ENCODE results near the gene KBTBD13.
A peak's percentile ranks its signal among the peaks of the same experiment; 100 is the strongest.

The KBTBD13 gene

DNA sequence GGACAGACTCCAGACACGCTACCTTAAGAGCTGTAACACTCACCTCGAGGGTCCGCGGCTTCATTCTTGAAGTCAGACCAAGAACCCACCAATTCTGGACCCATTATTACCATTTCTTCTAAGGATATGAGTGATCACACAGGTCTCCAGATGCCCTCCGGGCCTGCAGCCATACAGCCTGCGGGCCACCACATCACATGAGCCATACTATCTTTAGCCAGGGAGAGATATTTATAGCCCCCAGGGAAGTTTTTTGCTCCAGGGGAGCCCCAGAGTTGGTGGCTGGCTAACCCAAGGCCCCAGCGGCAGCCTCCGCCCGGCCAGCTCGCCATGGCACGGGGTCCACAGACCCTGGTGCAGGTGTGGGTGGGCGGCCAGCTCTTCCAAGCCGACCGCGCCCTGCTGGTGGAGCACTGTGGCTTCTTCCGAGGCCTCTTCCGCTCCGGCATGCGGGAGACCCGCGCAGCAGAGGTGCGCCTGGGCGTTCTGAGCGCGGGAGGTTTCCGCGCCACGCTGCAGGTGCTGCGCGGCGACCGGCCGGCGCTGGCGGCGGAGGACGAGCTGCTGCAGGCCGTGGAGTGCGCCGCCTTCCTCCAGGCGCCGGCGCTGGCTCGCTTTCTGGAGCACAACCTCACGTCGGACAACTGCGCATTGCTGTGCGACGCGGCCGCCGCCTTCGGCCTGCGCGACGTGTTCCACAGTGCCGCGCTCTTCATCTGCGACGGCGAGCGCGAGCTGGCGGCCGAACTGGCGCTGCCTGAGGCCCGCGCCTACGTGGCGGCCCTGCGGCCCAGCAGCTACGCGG lies at the start of gene KBTBD13:
TSS of gene KBTBD13 (plus strand) at position 261 of the 805 bp plus-strand sequence. CDS start at position 331, 70 bp downstream.
- peaks cover 48% of the 10 kb centered on the region for H3K4me1 Mint-ChIP-seq
- no peak for DNase-seq
- no peaks in the 10 kb centered on the region for H3K36me3 Mint-ChIP-seq (ENCODE audit: low read depth)
- TF ChIP-seq, protein P1, sequence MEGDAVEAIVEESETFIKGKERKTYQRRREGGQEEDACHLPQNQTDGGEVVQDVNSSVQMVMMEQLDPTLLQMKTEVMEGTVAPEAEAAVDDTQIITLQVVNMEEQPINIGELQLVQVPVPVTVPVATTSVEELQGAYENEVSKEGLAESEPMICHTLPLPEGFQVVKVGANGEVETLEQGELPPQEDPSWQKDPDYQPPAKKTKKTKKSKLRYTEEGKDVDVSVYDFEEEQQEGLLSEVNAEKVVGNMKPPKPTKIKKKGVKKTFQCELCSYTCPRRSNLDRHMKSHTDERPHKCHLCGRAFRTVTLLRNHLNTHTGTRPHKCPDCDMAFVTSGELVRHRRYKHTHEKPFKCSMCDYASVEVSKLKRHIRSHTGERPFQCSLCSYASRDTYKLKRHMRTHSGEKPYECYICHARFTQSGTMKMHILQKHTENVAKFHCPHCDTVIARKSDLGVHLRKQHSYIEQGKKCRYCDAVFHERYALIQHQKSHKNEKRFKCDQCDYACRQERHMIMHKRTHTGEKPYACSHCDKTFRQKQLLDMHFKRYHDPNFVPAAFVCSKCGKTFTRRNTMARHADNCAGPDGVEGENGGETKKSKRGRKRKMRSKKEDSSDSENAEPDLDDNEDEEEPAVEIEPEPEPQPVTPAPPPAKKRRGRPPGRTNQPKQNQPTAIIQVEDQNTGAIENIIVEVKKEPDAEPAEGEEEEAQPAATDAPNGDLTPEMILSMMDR (IDR thresholded peaks at IDR 0.05): no peak
- H3K27ac Mint-ChIP-seq: peak within 1 kb of the TSS; percentile 95
- peaks cover 28% of the 10 kb centered on the region for H3K27me3 Mint-ChIP-seq (ENCODE audit: low read depth, poor library complexity)
- H3K4me3 Mint-ChIP-seq: no peak within 1 kb of the TSS
- peaks cover 18% of the 10 kb centered on the region for H3K9me3 Mint-ChIP-seq

DNA sequence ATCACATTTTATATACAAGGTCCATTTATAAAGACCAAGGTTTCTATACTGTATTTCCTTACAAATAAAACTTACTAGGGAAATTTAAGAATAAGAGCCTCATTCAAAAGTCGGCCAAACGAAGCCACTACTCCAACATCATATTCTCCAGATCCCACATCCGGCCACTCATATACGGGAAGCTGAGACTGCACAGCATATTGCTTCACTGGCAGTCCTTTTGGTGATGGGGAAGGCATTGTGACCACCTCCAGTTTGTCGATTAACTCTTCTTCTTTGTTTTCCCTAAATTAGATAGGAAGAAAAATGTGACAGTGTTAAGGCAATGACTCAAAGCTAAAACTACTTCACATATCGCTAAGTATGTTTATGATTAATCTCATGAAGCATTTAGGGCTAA lies 49.8 kb upstream of the KBTBD13 start:
- TF ChIP-seq, protein P1 (IDR thresholded peaks at IDR 0.05): no peak
- H3K4me3 Mint-ChIP-seq: no peak overlapping the region
- DNase-seq: no peak
- peaks cover 5% of the 10 kb centered on the region for H3K27me3 Mint-ChIP-seq (ENCODE audit: low read depth, poor library complexity)
- H3K9me3 Mint-ChIP-seq: no peaks in the 10 kb centered on the region
- peak overlapping the region; percentile 66 for H3K27ac Mint-ChIP-seq
- H3K4me1 Mint-ChIP-seq: peaks cover 17% of the 10 kb centered on the region
- peaks cover 33% of the 10 kb centered on the region for H3K36me3 Mint-ChIP-seq (ENCODE audit: low read depth)

DNA sequence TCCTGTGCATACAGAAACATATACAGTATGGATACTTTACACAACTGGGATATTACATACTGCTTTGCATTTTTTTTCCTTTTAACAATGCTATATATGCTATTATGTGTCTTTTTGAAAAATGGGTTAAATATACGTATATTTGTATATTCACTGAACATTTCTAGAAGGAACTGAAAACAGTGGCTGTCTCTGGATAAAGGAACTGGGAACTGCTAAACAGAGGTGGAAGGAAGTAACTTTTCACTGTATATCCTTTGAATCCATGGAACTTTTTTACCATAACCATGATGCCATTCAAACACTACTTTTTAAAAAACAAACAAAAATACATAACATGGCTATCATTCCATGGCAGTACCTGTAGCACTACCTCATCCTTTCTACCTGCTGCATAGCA lies 49.0 kb upstream of the KBTBD13 start:
- Mint-ChIP-seq H3K27ac (no peak overlapping the region), H3K36me3 (ENCODE audit: low read depth) (peaks cover 33% of the 10 kb centered on the region), H3K4me1 (peaks cover 25% of the 10 kb centered on the region), H3K4me3 (peak overlapping the region; percentile 91), H3K9me3 (no peaks in the 10 kb centered on the region), H3K27me3 (ENCODE audit: low read depth, poor library complexity) (peaks cover 13% of the 10 kb centered on the region)
- TF ChIP-seq, protein P1 (IDR thresholded peaks at IDR 0.05): no peak
- DNase-seq: no peak

DNA sequence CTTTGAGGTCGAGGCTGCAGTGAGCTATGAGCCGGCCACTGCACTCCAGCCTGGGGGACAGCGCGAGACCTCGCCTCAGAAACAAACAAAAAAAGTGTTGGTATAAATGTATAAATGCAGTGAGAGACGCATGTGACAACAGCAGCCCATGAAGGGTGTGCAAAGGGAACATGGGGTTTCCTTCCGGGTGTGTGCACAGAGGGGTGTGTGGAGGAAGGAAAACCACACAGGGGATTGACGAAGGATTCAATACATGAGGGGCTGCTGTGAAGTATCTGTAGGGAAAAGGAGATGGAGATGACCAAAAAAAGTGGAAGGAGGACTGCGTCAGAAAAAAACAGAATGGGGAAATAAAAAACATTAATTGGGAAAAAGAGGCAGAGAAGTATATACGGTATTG lies 48.2 kb upstream of the KBTBD13 start:
- no peaks in the 10 kb centered on the region for H3K9me3 Mint-ChIP-seq
- peaks cover 13% of the 10 kb centered on the region for H3K27me3 Mint-ChIP-seq (ENCODE audit: low read depth, poor library complexity)
- H3K4me3 Mint-ChIP-seq: peak overlapping the region; percentile 91
- no peak for DNase-seq
- H3K27ac Mint-ChIP-seq: no peak overlapping the region
- H3K36me3 Mint-ChIP-seq (ENCODE audit: low read depth): peaks cover 26% of the 10 kb centered on the region
- H3K4me1 Mint-ChIP-seq: peaks cover 30% of the 10 kb centered on the region
- TF ChIP-seq, protein P1 (IDR thresholded peaks at IDR 0.05): no peak

DNA sequence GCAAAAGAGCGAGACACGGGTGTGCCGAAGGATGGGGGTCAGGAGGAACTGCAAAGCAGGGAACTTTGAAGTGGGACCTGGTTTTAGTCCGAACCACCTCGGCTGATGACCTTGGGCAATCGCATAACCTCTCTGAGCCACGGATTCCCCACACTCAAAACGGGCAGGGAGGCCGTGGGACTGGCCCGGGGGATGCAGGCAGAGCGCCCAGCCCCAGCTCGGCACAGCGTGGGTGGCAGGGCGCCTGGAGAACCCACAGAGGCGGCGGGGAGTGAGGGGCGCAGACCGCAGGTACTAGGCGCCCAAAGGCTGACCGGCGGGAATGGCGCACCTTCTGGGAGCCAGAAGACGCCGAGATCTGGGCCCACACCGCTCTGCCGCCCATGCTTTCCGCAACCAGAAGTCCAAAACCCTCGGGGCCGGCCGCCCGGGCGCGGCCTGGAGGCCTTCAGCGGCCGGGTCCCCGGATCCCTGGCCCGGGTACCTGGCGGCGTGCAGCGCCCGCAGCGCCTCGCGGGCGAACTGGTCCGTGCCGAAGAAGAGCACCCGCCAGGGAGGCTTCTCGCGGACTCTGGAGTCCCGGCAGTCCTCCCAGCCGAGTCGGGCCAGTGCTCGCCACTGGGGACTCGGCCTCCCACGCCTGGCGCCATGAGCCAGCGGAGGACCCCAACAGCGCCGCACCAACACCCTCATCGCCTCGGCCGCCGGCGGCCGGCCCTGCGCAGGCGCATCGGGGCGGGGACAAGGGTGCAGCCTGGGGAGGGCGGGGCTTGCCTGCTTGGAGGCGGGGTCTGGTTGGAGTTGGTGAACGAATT lies 47.4 kb upstream of the KBTBD13 start, which contains the start of gene MTFMT:
TSS of gene MTFMT (minus strand) at position 719 of the 815 bp plus-strand sequence. CDS start at position 693, 26 bp downstream.
- DNase-seq: peak; percentile 97
- Mint-ChIP-seq H3K27ac (no peak within 1 kb of the TSS), H3K4me1 (peaks cover 38% of the 10 kb centered on the region), H3K9me3 (no peaks in the 10 kb centered on the region), H3K4me3 (peak within 1 kb of the TSS; percentile 91), H3K27me3 (ENCODE audit: low read depth, poor library complexity) (peaks cover 13% of the 10 kb centered on the region), H3K36me3 (ENCODE audit: low read depth) (peaks cover 20% of the 10 kb centered on the region)
- TF ChIP-seq, protein P1 (IDR thresholded peaks at IDR 0.05): no peak

Measured in nephron progenitor cell (in vitro differentiated cells).